HG02588 (cell line): Measurements from ENCODE around the gene RPN1.

ENCODE experiments used
- ATAC-seq: cut with Tn5 transposase; IDR thresholded peaks from one replicate; pipeline ENCODE4 v1.9.1; 2021; ENCODE audit warnings: mild to moderate bottlenecking, moderate library complexity; ENCODE audit not compliant: unreplicated experiment

Gene RPN1

DNA sequence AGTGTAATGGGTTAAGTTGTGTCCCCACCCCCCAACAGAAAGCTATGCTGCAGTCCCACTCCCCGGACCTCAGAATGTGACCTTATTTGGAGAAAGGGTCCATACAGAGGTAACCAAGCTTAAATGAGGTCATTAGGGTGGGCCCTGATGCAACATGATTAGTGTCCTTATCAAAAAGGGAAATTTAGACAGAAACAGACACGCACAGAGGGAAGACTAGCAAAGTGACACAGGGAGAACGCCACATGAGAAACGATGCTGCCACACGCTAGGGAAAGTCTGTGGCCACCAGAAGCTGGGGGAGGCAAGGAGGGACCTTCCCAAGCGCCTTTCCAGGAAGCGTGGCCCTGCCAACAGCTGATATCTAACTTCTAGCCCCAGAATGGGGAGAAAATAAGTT, 65.4 kb downstream of the RPN1 start:
- no peak for ATAC-seq

- ATAC-seq, result no peak
These were observed 66.1 kb downstream of the RPN1 start for GRCh38 chr3:128584412-128585020.

- no peak for ATAC-seq
These were observed 69.1 kb downstream of the RPN1 start for GRCh38 chr3:128581566-128581965.

GRCh38 chr3:128579927-128580326, 70.7 kb downstream of the RPN1 start:
- no peak for ATAC-seq

DNA sequence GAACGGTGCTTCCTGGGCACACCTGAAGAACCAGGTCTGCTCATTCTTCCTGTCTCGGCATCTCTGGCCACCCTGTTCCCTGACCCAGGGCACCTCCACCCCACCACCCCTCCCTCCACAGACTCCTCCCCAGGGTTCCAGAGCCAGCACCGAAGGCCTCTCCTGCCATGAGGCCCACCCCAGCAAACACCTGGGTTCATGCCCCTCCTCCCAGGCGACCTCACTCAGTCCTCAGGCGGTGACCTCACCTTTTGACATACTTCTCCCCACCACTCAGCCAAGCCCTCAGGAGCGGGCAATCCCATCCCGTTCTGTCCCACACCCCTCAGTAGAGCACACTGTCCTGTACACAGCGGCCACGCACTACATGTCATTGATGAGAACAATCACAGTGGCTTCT, 72.3 kb downstream of the RPN1 start:
- no peak for ATAC-seq

DNA sequence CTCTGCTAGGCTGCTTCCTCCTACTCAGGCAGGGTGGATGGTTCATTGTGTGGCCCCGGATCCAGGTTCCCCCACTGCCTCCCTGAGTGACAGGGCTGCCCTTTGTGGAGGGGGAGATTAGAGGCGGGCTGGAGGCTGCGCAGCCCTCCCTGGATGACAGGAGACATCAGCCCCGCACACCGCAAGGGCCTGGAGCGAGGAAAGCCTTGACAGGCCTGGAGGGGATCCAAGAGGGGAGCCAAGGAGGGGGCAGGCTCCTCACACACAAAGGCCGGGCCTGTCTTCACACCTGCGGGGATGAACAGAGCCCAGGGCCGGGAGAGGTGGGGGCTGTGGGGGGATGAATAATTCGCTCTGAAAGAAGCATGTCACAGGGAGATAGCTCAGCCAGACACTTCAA, 72.9 kb downstream of the RPN1 start:
- ATAC-seq, result no peak

GRCh38 chr3:128576290-128576689, 74.3 kb downstream of the RPN1 start:
- ATAC-seq, result no peak

- no peak for ATAC-seq
These were observed 74.8 kb downstream of the RPN1 start for GRCh38 chr3:128575777-128576176.

DNA sequence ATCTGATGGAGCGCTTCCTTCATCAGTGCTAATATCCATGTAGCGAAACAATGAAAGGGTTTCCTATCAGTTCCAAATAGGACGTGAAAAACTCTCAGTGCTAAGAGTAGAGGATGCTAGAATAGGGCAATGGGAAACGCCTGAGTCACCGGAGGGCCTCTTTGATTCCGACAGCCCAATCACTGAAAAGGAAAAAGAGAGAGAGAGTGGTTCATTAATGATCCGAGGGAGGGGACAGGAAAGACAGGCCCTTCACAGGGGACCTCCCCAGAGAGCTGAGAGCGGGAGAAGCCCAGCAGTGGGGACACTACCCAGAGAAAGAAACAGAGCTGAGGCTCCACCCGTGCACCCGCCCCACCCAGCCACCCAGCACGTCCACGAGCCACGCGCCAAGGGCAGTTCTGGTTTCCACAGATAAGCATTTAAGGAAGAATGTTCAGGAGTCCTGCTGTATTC, 76.9 kb downstream of the RPN1 start:
- ATAC-seq, result no peak

DNA sequence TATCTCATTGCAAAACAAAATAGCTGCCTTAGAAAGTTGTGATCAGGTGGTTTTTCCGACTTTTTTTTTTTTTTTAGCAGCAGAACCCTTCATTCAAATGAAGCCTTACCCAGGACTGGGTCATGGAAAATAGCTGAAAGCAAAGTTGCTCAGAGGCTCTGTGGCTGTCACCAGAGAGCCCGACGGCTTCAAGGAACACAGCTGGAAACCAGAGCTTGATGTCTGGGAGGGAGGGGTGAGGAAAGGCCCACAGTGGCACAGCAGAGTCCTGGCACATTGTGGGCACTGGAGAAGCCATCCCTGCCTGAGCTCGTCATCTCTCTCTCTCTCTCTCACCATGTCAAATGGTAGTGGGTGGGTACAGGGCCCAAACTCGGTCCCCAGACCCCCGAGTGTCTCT, 77.5 kb downstream of the RPN1 start:
- ATAC-seq, result no peak

GRCh38 chr3:128572644-128573105, 77.9 kb downstream of the RPN1 start:
- no peak for ATAC-seq

- no peak for ATAC-seq
These were observed 78.6 kb downstream of the RPN1 start for GRCh38 chr3:128572013-128572412.
